Fibroblast of skin of scalp (primary cell): ENCODE data around the gene HSPA1A.
"Not testable (repeated sequence)": the region's sequence is repeated elsewhere in the genome, so short reads cannot be mapped to it uniquely, and the experiment has no call there.

Source experiments
- DNase-seq: peaks from one replicate; pipeline ENCODE4 v3.0.0-alpha.2; 2013

HSPA1A gene

DNA sequence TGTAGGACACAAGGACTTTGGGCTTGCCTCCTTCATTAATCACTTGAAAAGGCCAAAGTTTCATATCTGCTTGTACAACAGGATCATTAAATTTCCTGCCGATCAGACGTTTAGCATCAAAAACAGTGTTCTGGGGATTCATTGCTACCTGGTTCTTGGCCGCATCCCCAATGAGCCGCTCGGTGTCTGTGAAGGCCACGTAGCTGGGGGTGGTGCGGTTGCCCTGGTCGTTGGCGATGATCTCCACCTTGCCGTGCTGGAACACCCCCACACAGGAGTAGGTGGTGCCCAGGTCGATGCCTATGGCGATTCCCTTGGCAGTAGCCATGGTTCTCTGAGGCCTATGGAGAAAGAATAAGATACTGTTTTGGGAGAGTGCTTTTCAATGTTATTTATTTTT lies 3.7 kb upstream of the HSPA1A start:
- DNase-seq: no peak

GRCh38 chr6:31813465-31813849 lies 1.9 kb upstream of the HSPA1A start:
- no peak for DNase-seq

GRCh38 chr6:31814677-31815024 lies 692 bp upstream of the HSPA1A start:
- peak; percentile 99 for DNase-seq

DNA sequence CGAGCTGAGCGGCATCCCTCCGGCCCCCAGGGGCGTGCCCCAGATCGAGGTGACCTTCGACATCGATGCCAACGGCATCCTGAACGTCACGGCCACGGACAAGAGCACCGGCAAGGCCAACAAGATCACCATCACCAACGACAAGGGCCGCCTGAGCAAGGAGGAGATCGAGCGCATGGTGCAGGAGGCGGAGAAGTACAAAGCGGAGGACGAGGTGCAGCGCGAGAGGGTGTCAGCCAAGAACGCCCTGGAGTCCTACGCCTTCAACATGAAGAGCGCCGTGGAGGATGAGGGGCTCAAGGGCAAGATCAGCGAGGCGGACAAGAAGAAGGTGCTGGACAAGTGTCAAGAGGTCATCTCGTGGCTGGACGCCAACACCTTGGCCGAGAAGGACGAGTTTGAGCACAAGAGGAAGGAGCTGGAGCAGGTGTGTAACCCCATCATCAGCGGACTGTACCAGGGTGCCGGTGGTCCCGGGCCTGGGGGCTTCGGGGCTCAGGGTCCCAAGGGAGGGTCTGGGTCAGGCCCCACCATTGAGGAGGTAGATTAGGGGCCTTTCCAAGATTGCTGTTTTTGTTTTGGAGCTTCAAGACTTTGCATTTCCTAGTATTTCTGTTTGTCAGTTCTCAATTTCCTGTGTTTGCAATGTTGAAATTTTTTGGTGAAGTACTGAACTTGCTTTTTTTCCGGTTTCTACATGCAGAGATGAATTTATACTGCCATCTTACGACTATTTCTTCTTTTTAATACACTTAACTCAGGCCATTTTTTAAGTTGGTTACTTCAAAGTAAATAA lies 2.0 kb downstream of the HSPA1A start:
- not testable (repeated sequence) for DNase-seq

DNA sequence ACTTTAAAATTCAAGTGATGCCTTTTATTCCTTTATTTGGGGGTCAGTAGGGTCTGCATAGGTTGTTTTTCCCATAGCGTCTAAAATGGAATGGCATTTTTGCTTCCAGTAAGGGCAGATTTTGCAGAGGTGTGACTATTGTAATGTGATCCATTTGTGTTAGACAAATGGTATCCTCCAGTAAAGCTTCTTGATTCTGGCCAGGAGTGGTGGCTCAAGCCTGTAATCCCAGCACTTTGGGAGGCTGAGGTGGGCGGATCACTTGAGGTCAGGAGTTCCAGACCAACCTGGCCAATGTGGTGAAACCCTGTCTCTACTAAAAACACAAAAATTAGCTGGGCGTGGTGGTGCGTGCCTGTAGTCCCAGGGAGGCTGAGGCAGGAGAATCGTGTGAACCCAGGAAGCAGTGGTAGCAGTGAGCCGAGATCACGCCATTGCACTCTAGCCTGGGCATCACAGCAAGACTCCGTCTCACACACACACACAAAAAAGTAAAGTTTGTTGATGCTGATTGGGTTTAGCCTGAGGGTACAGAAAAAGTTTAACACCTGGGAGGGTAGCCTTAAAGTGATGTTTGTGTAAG lies 2.7 kb downstream of the HSPA1A start:
- not testable (repeated sequence) for DNase-seq

DNA sequence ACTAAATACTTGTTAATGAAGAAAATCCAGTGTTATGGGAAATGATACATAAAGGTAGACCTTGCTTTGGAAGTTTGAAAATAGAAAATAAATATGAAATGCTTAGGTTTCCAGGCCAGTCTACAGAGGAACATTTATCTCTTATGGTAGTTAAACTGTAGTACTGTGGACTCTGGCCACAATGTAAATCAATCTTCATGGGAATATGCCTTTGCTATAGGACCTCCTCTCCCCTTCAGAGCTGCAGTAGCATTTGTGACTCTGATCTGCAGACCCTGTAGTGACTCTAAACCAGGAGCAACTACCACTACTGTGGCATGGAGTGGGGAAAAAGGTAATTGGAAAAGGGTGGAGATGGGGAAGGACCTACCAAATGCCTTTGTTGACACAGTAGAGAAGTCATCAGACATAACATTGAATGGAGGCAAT lies 4.5 kb downstream of the HSPA1A start:
- no peak for DNase-seq

DNA sequence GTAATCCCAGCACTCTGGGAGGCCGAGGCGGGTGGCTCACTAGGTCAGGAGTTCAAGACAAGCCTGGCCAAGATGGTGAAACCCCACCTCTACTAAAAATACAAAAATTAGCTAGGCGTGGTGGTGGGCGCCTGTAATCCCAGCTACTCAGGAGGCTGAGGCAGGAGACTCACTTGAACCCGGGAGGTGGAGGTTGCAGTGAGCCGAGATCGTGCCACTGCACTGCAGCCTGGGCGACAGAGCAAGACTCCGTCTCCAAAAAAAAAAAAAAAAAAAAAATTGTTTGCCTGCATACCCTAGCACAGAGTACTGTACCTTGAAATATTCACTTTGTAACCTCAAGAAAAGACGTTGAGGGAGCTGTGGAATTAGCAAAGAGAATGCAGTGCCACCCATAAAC lies 5.1 kb downstream of the HSPA1A start:
- DNase-seq: not testable (repeated sequence)

DNA sequence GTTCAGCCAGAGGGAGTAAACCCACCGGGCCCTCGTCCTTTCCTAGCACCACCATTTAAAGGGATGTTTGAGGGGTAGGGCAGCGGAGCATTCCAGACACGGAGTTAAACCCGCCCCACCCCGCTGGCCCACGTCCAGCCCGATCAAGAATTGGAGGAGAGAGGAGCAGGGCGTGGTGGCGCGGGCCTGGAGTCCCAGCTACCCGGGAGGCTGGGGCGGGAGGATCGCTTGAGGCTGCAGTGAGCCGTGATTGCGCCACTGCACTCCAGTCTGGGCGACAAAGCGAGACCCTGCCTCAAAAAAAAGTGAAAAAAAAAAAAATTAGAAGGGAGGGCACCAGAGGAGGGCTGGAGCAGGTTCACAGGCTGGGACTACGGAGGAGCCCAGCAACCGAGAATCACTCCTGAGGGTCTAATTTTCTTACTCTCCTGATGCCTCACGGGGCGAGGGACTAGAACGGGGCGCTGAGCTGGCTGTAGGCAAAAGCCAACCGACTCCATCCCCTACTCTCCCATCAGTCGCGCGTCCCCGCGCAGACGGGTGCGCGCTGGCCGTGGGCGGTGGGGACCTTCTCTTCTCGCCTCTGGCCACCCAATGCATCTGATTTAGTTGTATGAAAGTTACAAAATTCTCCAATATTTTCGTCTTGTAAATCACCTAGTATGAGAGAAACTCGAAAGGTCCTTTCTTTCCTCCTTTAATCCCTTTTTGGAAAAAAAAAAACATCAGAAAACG lies 6.1 kb downstream of the HSPA1A start:
- peak; percentile 45 for DNase-seq

- peak; percentile 86 for DNase-seq
Observed at GRCh38 chr6:31822036-31822821, 6.9 kb downstream of the HSPA1A start.

DNA sequence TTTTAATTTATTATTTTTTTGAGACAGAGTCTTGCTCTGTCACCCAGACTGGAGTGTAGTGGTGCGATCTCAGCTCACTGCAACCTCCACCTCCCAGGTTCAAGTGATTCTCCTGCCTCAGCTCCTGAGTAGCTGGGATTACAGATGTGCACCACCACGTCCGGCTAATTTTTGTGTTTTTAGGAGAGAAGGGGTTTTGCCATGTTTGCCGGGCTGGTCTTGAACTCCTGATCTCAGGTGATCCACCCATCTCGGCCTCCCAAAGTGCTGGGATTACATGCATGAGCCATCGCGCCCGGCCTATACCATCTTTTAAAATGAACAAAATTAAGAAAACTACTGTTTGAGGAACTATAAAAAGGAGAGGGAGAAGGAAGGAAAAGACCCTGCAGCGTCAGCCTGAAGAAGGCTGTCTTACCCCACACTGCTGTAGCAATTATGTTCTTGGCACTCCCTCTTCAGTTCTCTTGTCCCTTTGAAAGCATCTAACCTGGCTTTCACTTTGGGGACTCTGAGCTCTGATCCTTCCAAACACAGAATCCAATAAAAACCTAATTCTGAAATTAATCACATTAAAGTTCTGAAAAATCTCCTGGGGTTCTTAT lies 8.4 kb downstream of the HSPA1A start:
- not testable (repeated sequence) for DNase-seq

- no peak for DNase-seq
Observed at GRCh38 chr6:31825553-31825952, 10.2 kb downstream of the HSPA1A start.

DNA sequence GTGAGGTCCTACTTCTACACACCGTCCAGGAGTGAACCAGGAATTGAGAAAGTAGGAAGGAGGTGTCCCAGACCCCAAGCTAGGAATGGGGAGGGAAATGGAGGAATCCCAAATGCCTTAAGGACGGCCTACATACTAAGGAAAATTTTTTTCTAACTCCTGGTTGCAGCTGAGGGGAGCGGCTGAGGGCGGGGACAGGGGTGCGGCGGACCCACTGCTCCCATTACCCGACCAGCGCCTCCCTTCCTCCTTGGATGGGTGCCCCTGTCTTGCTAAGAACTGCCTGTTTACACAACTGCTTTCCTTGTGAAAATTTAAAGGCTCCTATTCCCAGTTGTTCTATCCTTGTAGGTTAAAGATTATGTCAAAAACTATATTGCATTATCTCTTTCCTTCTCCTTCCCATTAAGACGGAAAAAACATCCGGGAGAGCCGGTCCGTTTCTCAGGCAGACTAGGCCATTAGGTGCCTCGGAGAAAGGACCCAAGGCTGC lies 11.5 kb downstream of the HSPA1A start:
- peak; percentile 87 for DNase-seq

- peak; percentile 100 for DNase-seq
Observed at GRCh38 chr6:31827286-31828079, 12.1 kb downstream of the HSPA1A start, which contains the start of gene HSPA1B. Gene HSPA1B, plus strand, starts transcription at chr6:31827738. Its CDS starts 213 bp downstream, at chr6:31827951.

- DNase-seq: peak; percentile 58
Observed at GRCh38 chr6:31829633-31830283, 14.4 kb downstream of the HSPA1A start.

GRCh38 chr6:31830886-31831335 lies 15.6 kb downstream of the HSPA1A start:
- DNase-seq: no peak

- no peak for DNase-seq
Observed at GRCh38 chr6:31831350-31832215, 16.2 kb downstream of the HSPA1A start.

DNA sequence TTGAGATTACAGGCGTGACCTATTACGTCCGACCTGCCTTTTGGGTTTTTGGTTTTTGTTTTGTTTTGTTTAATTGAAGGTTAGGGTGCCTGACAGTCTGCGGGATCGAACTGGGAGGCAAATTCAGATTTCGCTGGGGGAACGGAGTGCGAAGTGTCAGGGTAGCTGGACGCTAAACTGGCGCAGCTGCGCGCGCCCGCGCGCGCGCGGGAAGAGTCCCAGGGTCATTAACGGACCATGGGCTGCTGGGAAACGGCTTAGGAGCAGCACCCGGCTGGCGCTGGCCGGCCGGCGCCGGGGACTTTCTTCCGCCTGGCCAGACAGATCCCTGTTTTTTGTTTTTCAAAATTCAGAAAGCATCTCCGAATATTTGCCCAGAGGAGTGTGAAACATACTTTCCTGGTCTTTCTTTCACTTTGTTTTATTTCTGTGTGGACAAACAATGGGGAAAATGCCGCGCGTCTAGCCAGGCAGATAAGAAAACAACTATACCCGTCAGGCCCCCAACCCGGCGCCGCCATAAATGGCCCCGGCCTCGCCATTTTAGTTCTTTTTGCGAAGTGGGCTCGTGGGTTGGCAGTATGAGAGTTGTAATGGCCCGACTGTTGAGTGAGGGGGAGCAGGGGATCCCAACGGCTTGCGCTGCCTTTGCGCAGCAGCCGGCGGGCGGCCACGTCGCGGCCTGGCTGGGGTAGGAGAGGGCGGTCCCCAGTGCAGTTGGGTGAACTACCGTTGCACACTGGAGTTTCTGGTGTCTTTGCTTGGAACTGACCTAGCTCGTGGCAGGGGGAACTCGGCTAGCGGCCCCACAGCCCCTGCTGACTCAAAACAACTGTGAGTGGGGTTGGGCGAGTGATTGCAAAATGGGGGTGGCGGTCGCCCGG lies 19.3 kb downstream of the HSPA1A start:
- DNase-seq: peak; percentile 89

GRCh38 chr6:31836047-31836473 lies 20.7 kb downstream of the HSPA1A start:
- DNase-seq: no peak
